ENCODE results near the gene MOB3B. TPM values are rescaled to one million over a fixed set of nuclear protein-coding genes. Genes with fewer than 3 reads are reported as not detected.

MOB3B gene
- total and polyA plus RNA-seq, 2 of the 13 experiments (the other 11 are each of a cell fraction or from before 2014, with no cell fraction given), result 0.03 to 0.09 TPM

GRCh38 chr9:27341545-27342294 lies 187.9 kb downstream of the MOB3B start:
- no peak for ATAC-seq
- intact Hi-C loops (cut with micrococcal nuclease; ENCODE audit: unreplicated experiment) (no loop called here), in situ Hi-C loops (cut with HindIII; ENCODE audit: extremely low pct_ligation_motif_present, low pct_unique_long_range_greater_than_20kb) (loop anchor here (25.0 kb wide), 1 partner anchor 721 kb away; no protein-coding TSS in a partner anchor)
- peaks cover 0 to 7% of the 10 kb centered on the region in 2 experiments; a peak in 1 of 5 replicates for H3K27me3 ChIP-seq (ENCODE audit: control insufficient read depth in 1 of 2, insufficient read depth in 2 of 2, low read length in 2 of 2)
- H3K79me2 ChIP-seq (ENCODE audit: insufficient read depth, low read length), result no peaks in the 10 kb centered on the region
- no peaks in the 10 kb centered on the region for H3K4me1 ChIP-seq (ENCODE audit: insufficient read depth, low read length)
- BruUV-seq (replicated peaks), result no TSS peak
- 59% methylated on average over 9 of the region's 9 CpGs for WGBS (ENCODE audit: low lambda C conversion rate)
- H3K4me2 ChIP-seq (ENCODE audit: low read depth, low read length), result no peak overlapping the region
- DNase-seq (ENCODE audit: low spot score), result no peak
- TF ChIP-seq LRRFIP1 (CRISPR knock-in tag; conservative IDR thresholded peaks at IDR 0.05), result no peak
- no peak for TF ChIP-seq AGO1 (IDR thresholded peaks at IDR 0.05; ENCODE audit: low read depth, low read length, poor library complexity, severe bottlenecking)
- no peak for TF ChIP-seq SMAD9 (CRISPR knock-in tag; IDR thresholded peaks at IDR 0.05)
- TF ChIP-seq FIP1L1 (IDR thresholded peaks at IDR 0.05; ENCODE audit: borderline replicate concordance, insufficient read depth, low read depth, low read length), result no peak
- TF ChIP-seq STAT5B (CRISPR knock-in tag; IDR thresholded peaks at IDR 0.05), result no peak
- no peak for TF ChIP-seq HBP1 (CRISPR knock-in tag; IDR thresholded peaks at IDR 0.05; ENCODE audit: low read depth)
- no peak for TF ChIP-seq NKX3-1 (CRISPR knock-in tag; IDR thresholded peaks at IDR 0.05)
- TF ChIP-seq ZFX (CRISPR knock-in tag; IDR thresholded peaks at IDR 0.05; ENCODE audit: low read depth), result no peak
- TF ChIP-seq ASH2L (IDR thresholded peaks at IDR 0.05; ENCODE audit: insufficient read length, low read depth, low read length), result no peak
- H4K20me1 ChIP-seq (ENCODE audit: insufficient read depth, low read length), result no peaks in the 10 kb centered on the region
- CTCF ChIA-PET (ENCODE audit: low intra/inter-chr PET ratio, low total read pairs), result no interaction called here
- H3K9ac ChIP-seq (ENCODE audit: insufficient read depth, low read depth, low read length), result no peak overlapping the region
- no peaks in the 10 kb centered on the region for H3K36me3 ChIP-seq (replicated peaks in 1 of 2; ENCODE audit: control insufficient read depth in 1 of 2, insufficient read depth in 2 of 2, low read length in 2 of 2)
- no peak overlapping the region for H3K4me3 ChIP-seq (replicated peaks in 1 of 3; ENCODE audit: insufficient read depth in 1 of 3, low read depth in 2 of 3, low read length in 3 of 3)
- no peak overlapping the region for H2AFZ ChIP-seq (ENCODE audit: low read length)
- no peaks in the 10 kb centered on the region for H3K9me3 ChIP-seq (ENCODE audit: low read length)
- no peak overlapping the region for H3K27ac ChIP-seq (ENCODE audit: extremely low read length, insufficient read depth, low read length)
- no peak for FAIRE-seq
- POLR2A ChIA-PET, result no interaction called here

Data from HepG2 (cell line).